ENCODE data around the gene UBE2I.

Gene UBE2I

GRCh38 chr16:1366060-1366711 lies 56.8 kb downstream of the UBE2I start:
- no peak for TF ChIP-seq CTCF (IDR thresholded peaks at IDR 0.05; ENCODE audit: extremely low read depth, missing control alignments)
- DNase-seq (ENCODE audit: low spot score): no peak

- no peak for TF ChIP-seq CTCF (IDR thresholded peaks at IDR 0.05; ENCODE audit: extremely low read depth, missing control alignments)
- DNase-seq (ENCODE audit: low spot score): no peak
Observed at GRCh38 chr16:1366712-1367299, 57.4 kb downstream of the UBE2I start.

- no peak for DNase-seq (ENCODE audit: low spot score)
- TF ChIP-seq CTCF (IDR thresholded peaks at IDR 0.05; ENCODE audit: extremely low read depth, missing control alignments): no peak
Observed at GRCh38 chr16:1367486-1368174, 58.2 kb downstream of the UBE2I start.

- no peak for TF ChIP-seq CTCF (IDR thresholded peaks at IDR 0.05; ENCODE audit: extremely low read depth, missing control alignments)
Observed at GRCh38 chr16:1371054-1371978, 61.9 kb downstream of the UBE2I start.

GRCh38 chr16:1372292-1372950 lies 63.0 kb downstream of the UBE2I start:
- DNase-seq (ENCODE audit: low spot score): no peak
- no peak for TF ChIP-seq CTCF (IDR thresholded peaks at IDR 0.05; ENCODE audit: extremely low read depth, missing control alignments)

More at GRCh38 chr16:1371054-1371978, 61.9 kb downstream of the UBE2I start:
- no peak for DNase-seq (ENCODE audit: low spot score)

GRCh38 chr16:1374418-1375297 lies 65.2 kb downstream of the UBE2I start:
- no peak for DNase-seq (ENCODE audit: low spot score)
- TF ChIP-seq CTCF (IDR thresholded peaks at IDR 0.05; ENCODE audit: extremely low read depth, missing control alignments): no peak

All from GM20000 (cell line).